ENCODE measurements around the gene SLC10A4.

- TF ChIP-seq, protein P1, sequence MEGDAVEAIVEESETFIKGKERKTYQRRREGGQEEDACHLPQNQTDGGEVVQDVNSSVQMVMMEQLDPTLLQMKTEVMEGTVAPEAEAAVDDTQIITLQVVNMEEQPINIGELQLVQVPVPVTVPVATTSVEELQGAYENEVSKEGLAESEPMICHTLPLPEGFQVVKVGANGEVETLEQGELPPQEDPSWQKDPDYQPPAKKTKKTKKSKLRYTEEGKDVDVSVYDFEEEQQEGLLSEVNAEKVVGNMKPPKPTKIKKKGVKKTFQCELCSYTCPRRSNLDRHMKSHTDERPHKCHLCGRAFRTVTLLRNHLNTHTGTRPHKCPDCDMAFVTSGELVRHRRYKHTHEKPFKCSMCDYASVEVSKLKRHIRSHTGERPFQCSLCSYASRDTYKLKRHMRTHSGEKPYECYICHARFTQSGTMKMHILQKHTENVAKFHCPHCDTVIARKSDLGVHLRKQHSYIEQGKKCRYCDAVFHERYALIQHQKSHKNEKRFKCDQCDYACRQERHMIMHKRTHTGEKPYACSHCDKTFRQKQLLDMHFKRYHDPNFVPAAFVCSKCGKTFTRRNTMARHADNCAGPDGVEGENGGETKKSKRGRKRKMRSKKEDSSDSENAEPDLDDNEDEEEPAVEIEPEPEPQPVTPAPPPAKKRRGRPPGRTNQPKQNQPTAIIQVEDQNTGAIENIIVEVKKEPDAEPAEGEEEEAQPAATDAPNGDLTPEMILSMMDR (conservative IDR thresholded peaks at IDR 0.05 in 1 of 2, IDR thresholded peaks at IDR 0.05 in 1 of 2; ENCODE audit: low read depth in 1 of 2, low read length in 2 of 2) = no peak
- TF ChIP-seq EZH2 (IDR thresholded peaks at IDR 0.05; ENCODE audit: low read length, missing control alignments) = no peak
Observed at GRCh38 chr4:48478273-48478672, 4.9 kb upstream of the SLC10A4 start.

Measured in fibroblast of lung (primary cell).